GM12891 (cell line): ENCODE data around the gene NEDD9.

Experiments
- DNase-seq: peaks from one replicate; pipeline ENCODE4 v3.0.0; 2011; ENCODE audit warnings: low spot score; ENCODE audit not compliant: insufficient read length
- FAIRE-seq: peaks from 2 replicates; lab custom pipeline; 2011; peaks lifted over from hg19 to GRCh38; lab: Jason Lieb, UNC
- PAX5 ChIP-seq: IDR thresholded peaks from 2 replicates; pipeline ENCODE4 v1.6.1; 2011; ENCODE audit warnings: low read length, moderate library complexity, mild to moderate bottlenecking; ENCODE audit not compliant: insufficient read depth, severe bottlenecking
- POLR2A ChIP-seq: IDR thresholded peaks from 2 replicates; pipeline ENCODE4 v1.6.1; 2011; ENCODE audit warnings: low read depth, low read length, control low read depth
- POLR2AphosphoS5 ChIP-seq: IDR thresholded peaks from 2 replicates; pipeline ENCODE4 v1.6.1; 2011; ENCODE audit warnings: low read depth, low read length, control low read depth
- POU2F2 ChIP-seq: IDR thresholded peaks from 2 replicates; pipeline ENCODE4 v1.6.1; 2011; ENCODE audit warnings: low read depth, mild to moderate bottlenecking, control low read depth, low read length, moderate library complexity
- SPI1 ChIP-seq: IDR thresholded peaks from 2 replicates; pipeline ENCODE4 v1.6.1; 2011; ENCODE audit warnings: low read depth, low read length, control low read depth
- TAF1 ChIP-seq: IDR thresholded peaks from 2 replicates; pipeline ENCODE4 v1.6.1; 2011; ENCODE audit warnings: low read depth, low read length, control low read depth

Gene NEDD9

GRCh38 chr6:11185204-11185842, 47.1 kb downstream of the NEDD9 start:
- TF ChIP-seq POU2F2 (no peak), SPI1 (no peak), TAF1 (no peak), POLR2AphosphoS5 (no peak), POLR2A (no peak), PAX5 (no peak)
- FAIRE-seq (no peak), DNase-seq (no peak)

GRCh38 chr6:11183761-11184362, 48.6 kb downstream of the NEDD9 start:
- FAIRE-seq: no peak
- DNase-seq: no peak
- TF ChIP-seq POU2F2: no peak
- TF ChIP-seq POLR2AphosphoS5: no peak
- no peak for TF ChIP-seq TAF1
- no peak for TF ChIP-seq POLR2A

- FAIRE-seq (no peak), DNase-seq (no peak)
- no peak for TF ChIP-seq PAX5
- no peak for TF ChIP-seq SPI1
- no peak for TF ChIP-seq POU2F2
- TF ChIP-seq POLR2A: no peak
- no peak for TF ChIP-seq TAF1
- no peak for TF ChIP-seq POLR2AphosphoS5
These were observed 50.9 kb downstream of the NEDD9 start for GRCh38 chr6:11181478-11182136.

- FAIRE-seq: no peak
- TF ChIP-seq TAF1: no peak
- no peak for DNase-seq
These were observed 52.9 kb downstream of the NEDD9 start for GRCh38 chr6:11179419-11180202.

DNA sequence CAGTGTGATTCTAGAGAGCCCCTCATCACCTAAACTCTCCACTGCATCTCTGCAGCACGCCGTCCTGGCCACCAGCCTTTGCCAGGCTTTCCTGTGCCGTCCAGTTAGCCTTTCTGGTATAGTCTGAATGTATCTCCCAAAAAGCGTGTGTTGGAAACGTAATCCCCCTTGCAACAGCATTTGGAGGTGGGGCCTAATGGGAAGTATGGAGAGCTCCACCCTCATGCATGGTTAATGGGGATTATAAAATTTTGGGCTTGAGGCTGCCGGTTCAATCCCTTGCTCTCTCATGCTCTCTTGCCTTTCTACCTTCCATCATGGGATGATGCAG, 53.4 kb downstream of the NEDD9 start:
- DNase-seq (no peak), FAIRE-seq (no peak)
- TF ChIP-seq POLR2AphosphoS5 (no peak), SPI1 (no peak), POU2F2 (no peak), PAX5 (no peak), POLR2A (no peak), TAF1 (no peak)

DNA sequence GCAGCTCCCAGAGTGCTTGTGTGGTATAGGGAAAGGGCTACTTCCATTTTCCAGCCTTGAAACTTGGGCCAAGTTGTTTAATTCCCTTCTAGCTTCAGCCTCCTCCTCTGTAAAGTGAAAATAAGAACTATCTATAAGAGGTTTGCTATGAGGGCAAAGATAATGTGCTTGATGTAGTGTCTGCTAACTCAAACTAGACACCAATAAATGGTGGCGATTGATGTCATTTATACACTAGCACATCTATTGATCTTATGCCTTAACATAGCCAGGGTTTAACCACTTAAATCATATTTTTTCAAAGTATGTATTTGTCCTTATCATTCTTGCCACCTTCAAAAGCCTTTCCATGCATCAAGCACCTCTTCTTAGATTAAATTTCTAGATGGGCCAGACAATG, 55.2 kb downstream of the NEDD9 start:
- DNase-seq (no peak), FAIRE-seq (no peak)
- TF ChIP-seq POLR2A (no peak), PAX5 (no peak), TAF1 (no peak), SPI1 (no peak), POU2F2 (no peak), POLR2AphosphoS5 (no peak)

DNA sequence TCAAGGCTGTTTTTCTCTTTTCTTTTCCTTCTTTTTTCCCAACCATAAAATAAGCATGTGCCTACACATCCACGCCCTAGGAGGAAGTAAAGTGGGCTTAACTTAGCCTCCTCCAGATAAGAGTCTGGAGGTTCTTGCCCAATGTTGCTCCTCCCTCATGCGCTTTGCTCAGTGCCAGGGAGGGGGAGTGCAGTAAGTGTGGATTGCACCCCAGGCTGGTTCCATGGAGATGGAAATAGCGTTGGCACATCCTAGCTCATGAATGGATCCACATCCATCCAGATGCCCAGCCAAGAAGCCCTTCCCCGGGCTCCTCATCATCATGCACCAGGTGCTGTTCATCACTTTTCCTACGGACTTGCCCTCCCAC, 58.2 kb downstream of the NEDD9 start:
- FAIRE-seq (no peak), DNase-seq (no peak)
- TF ChIP-seq POLR2A (no peak), SPI1 (no peak), POLR2AphosphoS5 (no peak), PAX5 (no peak), TAF1 (no peak), POU2F2 (no peak)

DNA sequence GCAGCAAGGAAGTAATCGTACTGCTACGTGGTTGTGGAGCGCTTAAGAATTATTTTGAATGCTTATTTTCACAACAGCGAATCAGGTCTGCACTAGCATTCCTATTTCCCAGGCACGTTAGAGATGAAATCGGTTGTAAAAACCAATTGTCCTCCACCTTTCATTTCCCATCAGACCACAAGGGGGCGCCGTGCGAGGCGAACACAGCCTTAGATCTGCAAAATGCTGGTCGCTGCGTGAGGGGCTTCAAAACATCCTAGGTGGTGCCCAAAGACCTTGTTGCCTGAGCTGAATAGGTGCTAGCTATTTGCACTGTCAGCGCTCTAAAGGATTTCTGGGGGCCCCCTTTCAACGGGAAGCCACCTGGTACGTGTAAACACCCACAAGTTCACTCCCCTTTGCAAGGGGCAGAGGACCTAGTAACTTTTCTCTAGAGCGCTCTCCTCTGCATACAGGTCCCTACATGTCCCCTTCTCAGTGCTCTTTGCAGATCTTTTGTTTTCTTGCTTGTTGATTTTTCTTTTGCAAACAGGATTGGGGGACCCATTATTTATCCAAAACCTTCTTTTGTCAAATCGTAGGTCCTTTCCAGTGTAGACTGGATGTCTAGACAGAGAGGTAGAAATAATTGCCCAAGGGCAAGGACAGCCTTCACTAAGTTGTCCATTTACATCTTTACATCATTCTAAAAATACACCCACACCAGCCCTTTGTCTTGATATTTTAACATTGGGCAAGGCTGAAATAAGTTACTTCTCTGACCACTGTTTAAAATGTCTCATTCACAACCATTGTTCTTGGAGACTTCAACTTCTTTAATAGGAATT, 59.8 kb downstream of the NEDD9 start:
- DNase-seq (peak; percentile 24), FAIRE-seq (peak; percentile 91)
- TF ChIP-seq POU2F2 (no peak), PAX5 (no peak), TAF1 (no peak), POLR2AphosphoS5 (no peak), SPI1 (no peak), POLR2A (no peak)

DNA sequence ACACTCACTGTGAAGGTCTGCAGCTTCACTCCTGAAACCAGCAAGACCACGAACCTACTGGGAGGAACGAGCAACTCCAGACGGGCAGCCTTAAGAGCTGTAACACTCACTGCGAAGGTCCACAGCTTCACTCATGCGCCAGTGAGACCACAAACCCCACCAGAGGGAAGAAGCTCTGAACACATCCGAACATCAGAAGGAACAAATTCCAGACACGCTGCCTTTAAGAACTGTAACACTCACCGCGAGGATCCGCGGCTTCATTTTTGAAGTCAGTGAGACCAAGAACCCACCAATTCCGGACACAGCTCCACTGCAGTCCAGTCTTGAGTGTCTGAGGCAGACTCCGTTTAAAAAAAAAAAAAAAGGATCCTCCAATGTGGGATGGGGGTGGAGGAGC, 60.5 kb downstream of the NEDD9 start:
- no peak for TF ChIP-seq SPI1
- TF ChIP-seq PAX5: no peak
- no peak for TF ChIP-seq POLR2AphosphoS5
- TF ChIP-seq POLR2A: no peak
- TF ChIP-seq TAF1: no peak
- TF ChIP-seq POU2F2: no peak
- FAIRE-seq: no peak

More for the DNA sequence above, 60.5 kb downstream of the NEDD9 start:
- no peak for DNase-seq
